ENCODE results near the gene EPHB2. TPM values are rescaled to one million over a fixed set of nuclear protein-coding genes. Genes with fewer than 3 reads are reported as not detected.
A peak's percentile ranks its signal among the peaks of the same experiment; 100 is the strongest.

Gene EPHB2
- total RNA-seq, 6 experiments from 2014 or later = 0.24 to 1.8 (median 0.62) TPM

DNA sequence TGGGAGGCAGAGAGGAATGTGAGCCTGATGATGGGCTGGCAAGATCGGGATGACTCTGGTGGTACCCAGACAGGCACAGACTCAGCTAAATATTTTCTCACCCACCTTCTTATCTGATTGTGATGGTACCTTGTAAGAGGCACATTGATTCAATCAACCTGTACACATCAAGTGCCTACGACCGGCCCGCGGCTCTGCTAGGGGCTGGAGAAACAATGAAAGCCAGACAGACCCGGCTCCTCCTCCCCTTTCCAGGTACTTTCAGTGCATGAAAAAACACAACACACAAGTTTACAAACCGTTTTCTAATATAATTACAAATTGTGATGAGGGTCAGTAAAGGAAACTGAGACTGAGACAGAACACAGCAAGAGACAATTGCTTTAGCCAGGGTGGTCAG lies 147.0 kb downstream of the EPHB2 start:
- H3K27ac ChIP-seq = no peak overlapping the region
- no peaks in the 10 kb centered on the region for H3K4me1 ChIP-seq
- H3K9me3 ChIP-seq = no peaks in the 10 kb centered on the region
- TF ChIP-seq POLR2A (IDR thresholded peaks at IDR 0.05) = no peak
- TF ChIP-seq, protein P1, sequence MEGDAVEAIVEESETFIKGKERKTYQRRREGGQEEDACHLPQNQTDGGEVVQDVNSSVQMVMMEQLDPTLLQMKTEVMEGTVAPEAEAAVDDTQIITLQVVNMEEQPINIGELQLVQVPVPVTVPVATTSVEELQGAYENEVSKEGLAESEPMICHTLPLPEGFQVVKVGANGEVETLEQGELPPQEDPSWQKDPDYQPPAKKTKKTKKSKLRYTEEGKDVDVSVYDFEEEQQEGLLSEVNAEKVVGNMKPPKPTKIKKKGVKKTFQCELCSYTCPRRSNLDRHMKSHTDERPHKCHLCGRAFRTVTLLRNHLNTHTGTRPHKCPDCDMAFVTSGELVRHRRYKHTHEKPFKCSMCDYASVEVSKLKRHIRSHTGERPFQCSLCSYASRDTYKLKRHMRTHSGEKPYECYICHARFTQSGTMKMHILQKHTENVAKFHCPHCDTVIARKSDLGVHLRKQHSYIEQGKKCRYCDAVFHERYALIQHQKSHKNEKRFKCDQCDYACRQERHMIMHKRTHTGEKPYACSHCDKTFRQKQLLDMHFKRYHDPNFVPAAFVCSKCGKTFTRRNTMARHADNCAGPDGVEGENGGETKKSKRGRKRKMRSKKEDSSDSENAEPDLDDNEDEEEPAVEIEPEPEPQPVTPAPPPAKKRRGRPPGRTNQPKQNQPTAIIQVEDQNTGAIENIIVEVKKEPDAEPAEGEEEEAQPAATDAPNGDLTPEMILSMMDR (IDR thresholded peaks at IDR 0.05) = no peak
- DNase-seq (no peak), ATAC-seq (no peak)
- intact Hi-C loops (cut with DNase I) = no loop called here
- no peaks in the 10 kb centered on the region for H3K36me3 ChIP-seq
- H3K4me3 ChIP-seq = no peak overlapping the region
- 82% methylated on average over 3 of the region's 7 CpGs for WGBS (ENCODE audit: insufficient coverage, low coverage, low lambda C conversion rate, missing lambda C conversion rate)
- H3K27me3 ChIP-seq = no peaks in the 10 kb centered on the region

DNA sequence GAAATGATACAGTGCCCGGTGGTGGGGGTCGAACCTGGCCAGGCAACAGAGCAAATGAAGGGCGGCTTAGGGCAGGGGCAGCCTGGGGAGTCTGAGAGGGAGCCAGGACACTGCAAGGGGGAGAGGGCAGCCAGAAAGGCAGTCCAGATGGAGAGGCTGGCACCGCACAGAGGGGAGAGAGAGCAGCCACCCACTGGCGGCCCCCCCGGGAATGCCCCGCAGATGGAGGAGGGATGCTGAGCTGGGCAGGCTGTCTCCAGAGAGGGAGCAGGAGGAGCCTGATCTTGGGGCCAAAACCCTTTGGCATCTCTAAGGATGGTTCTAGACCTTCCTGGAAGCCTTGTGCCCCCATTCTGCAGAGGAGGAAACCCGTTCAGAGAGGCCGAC lies 149.8 kb downstream of the EPHB2 start:
- intact Hi-C loops (cut with DNase I) = no loop called here
- no peaks in the 10 kb centered on the region for H3K9me3 ChIP-seq
- TF ChIP-seq, protein P1 (IDR thresholded peaks at IDR 0.05) = no peak
- TF ChIP-seq POLR2A (IDR thresholded peaks at IDR 0.05) = no peak
- H3K27ac ChIP-seq = no peak overlapping the region
- H3K4me1 ChIP-seq = no peaks in the 10 kb centered on the region
- WGBS (ENCODE audit: insufficient coverage, low coverage, low lambda C conversion rate, missing lambda C conversion rate) = 90% methylated on average over 4 of the region's 9 CpGs
- no peak overlapping the region for H3K4me3 ChIP-seq
- ATAC-seq = no peak
- H3K36me3 ChIP-seq = no peaks in the 10 kb centered on the region
- DNase-seq = no peak
- H3K27me3 ChIP-seq = no peaks in the 10 kb centered on the region

DNA sequence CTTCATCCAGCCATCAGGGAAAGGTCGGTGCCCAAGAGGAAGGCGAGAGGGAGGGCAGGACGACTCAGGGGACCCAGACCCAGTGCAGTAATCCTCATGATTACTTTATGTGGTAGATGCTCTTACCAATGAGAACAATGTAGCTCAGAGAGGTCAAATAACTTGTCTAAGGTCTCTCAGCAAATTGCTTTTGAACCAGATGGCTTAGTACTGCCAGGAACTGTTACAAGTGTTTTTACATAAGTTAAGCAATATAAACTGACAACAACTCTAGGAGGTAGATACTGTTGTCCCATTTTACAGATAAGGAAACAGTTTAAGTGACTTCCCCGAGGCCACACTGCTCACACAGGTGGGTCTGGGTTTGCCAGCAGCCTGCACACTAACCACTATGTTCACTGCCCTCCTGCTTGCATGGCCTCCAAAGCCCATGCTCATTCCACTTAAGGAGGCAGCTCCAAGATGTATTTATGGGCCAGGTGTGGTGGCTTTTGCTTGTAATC lies 150.3 kb downstream of the EPHB2 start:
- Histone ChIP-seq H3K36me3 (no peaks in the 10 kb centered on the region), H3K4me3 (no peak overlapping the region), H3K4me1 (no peaks in the 10 kb centered on the region), H3K27me3 (no peaks in the 10 kb centered on the region), H3K9me3 (no peaks in the 10 kb centered on the region), H3K27ac (no peak overlapping the region)
- 74% methylated on average over 3 of the region's 4 CpGs for WGBS (ENCODE audit: insufficient coverage, low coverage, low lambda C conversion rate, missing lambda C conversion rate)
- DNase-seq = no peak
- TF ChIP-seq, protein P1 (IDR thresholded peaks at IDR 0.05) = no peak
- TF ChIP-seq POLR2A (IDR thresholded peaks at IDR 0.05) = no peak
- ATAC-seq = no peak
- intact Hi-C loops (cut with DNase I) = no loop called here

DNA sequence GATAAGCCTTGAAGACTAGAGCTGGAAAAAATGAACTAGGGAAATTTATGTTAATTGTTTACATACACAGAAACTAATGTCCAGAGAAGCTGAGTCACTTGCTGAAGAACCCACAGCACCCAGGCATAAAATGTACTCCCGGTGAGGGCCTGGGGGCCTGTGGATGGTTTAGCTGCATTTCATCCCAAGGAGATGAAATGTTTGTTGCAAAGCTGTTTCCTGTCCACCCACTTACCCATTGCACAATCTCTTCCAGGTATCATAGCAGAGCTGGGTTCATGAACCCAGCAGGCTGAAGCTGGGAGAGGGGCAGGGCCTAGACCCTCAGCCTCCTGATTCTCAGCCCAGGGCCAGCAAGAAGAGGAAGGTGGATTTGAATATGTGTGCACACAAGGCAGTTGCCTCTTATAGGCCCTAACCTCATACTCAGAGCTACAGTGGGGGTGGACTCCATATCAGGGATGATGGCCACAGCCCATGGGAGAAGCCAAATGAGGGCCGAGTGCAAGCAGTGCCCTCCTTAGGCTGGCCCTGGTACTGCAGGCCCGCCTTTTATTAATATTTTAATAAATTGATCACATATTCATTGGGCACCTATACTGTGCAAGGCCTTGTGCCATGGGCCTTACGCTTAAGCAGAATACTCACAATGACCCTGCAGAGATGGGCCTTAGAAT lies 151.3 kb downstream of the EPHB2 start:
- WGBS (ENCODE audit: insufficient coverage, low coverage, low lambda C conversion rate, missing lambda C conversion rate) = 49% methylated on average over 2 of the region's 4 CpGs
- Histone ChIP-seq H3K27ac (no peak overlapping the region), H3K36me3 (no peaks in the 10 kb centered on the region), H3K4me1 (no peaks in the 10 kb centered on the region), H3K9me3 (no peaks in the 10 kb centered on the region), H3K4me3 (no peak overlapping the region), H3K27me3 (no peaks in the 10 kb centered on the region)
- ATAC-seq = peak; percentile 63 to 90 (median 77)
- intact Hi-C loops (cut with DNase I) = no loop called here
- no peak for TF ChIP-seq POLR2A (IDR thresholded peaks at IDR 0.05)
- TF ChIP-seq, protein P1 (IDR thresholded peaks at IDR 0.05) = peak; percentile 57 to 72 (median 66)
- DNase-seq = no peak
